ENCODE measurements around the gene RASD1.

Gene RASD1

DNA sequence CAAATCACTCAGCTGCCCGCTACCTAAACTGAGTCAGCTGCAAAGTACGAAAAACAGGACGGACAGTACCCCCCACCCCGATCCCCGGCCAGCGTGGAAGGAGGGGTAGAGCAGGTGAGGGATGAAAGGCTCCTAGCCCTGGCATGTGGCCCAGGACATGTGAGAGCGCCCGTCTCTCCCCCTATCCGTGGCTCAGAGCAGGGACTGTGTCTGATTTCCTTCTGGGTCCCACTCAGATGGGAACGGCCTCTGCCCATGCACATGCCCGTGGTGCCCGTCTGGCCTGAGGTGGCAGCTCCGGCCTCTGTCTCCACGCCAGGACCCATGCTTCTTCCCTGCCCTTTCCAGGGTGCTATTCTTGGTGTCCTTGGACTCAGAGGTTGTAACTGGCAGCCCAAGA, 30.2 kb upstream of the RASD1 start:
- DNase-seq, result no peak

DNA sequence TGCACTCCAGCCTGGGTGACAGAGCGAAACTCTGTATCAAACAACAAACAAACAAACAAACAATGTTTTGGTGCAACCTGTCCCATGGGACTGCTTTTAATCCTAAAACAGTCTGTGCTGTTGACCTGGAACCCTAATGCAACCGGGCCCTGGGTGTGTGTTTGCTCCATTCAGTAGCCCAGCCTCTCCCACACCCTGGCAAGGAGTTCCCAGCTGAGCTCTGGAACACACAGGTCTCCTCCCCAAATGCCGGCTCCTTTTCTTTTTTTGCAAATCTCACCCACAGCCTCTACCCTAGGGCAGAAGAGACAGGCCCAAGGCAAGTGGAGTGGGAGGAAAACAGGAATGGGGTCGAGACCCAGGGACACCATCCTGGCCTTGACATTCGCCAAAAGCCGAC, 29.8 kb upstream of the RASD1 start:
- no peak for DNase-seq

DNA sequence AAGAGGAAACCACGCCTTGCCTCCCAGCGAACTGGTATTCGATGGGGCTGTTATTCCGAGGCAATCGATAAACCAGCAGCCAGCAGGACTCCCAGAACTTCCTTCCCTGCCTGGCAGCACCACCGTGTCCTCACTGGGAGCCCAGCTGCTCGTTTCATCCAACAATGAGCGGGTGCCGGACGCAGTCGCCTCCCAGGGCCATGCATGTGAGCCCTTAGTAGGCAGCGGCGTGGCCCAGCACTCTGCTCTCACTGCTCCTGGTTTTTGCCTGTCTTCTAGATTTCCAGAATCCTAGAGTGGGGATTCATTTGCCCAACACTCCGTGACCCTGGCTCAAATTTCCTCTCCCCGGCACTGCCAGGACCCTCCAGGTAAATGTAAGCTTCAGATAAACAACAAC, 29.1 kb upstream of the RASD1 start:
- no peak for DNase-seq

DNA sequence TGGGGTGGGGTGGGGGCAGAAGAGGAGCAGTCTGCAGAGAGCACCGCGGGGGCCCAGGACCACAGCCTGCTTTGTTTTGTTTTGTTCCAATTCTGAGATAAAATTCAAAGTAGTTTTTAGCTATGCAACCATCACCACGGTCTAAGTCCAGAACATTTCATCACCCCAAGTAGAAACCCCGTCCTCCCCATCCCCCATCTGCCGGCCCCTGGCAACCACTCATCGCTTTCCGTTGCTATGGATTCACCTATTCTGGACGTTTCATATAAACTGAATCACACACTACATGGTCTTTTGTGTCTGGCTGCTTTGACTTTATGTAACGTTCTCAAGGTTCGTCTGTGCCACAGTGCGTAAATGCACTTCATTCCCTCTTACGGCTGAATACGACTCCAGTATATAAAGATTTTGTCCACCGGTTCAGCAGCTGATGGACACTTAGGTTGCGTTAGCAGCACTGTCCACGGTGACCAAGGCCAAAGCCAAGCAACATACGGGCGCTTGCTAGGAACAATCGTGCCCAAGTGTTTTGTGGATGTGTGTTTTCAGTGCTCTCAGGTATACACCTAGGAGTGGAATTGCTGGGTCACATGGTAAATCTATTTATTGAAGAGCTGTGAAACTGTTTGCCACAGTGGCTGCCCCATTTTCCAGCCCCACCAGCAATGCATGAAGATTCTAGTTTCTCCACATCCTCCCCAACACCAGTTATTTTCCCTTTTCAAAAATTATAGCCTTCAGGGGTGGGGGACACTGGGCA, 27.7 kb upstream of the RASD1 start:
- no peak for DNase-seq

DNA sequence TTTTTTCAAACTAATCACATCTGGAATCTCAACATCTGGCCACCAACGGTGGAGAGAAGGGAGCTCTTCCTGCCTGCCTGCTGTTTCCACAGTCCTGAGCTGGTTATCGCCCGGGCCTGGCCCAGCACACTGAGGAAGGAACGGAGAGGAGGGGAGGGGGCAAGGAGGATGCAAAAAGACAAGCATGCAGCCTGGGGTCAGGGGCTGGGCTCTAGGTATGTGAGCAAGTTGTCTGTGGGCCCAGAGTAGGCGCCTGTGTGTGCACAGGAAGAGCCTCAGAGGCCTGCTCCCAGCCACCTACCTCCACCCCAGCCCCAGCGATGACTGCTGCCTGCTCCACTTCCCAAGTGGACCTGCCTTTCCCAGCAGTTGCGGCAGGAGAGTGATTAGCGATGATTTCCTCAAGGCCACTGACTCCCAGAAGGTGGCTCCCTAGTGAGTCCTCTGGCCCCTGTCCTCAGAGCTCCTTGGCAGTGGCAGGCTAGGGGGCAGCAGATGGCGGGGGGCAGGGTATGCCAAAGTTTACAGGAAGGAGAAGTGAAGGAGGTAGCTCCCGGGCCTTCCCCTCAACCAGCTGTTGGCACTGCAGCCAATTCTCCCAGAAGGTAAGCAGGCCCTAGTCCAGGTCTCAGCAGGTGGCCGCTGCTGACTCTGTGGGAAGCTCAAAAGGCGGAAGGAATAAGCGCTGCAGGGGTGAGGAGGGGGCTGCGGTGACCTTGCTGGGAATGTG, 27.0 kb upstream of the RASD1 start:
- DNase-seq, result peak; percentile 91

DNA sequence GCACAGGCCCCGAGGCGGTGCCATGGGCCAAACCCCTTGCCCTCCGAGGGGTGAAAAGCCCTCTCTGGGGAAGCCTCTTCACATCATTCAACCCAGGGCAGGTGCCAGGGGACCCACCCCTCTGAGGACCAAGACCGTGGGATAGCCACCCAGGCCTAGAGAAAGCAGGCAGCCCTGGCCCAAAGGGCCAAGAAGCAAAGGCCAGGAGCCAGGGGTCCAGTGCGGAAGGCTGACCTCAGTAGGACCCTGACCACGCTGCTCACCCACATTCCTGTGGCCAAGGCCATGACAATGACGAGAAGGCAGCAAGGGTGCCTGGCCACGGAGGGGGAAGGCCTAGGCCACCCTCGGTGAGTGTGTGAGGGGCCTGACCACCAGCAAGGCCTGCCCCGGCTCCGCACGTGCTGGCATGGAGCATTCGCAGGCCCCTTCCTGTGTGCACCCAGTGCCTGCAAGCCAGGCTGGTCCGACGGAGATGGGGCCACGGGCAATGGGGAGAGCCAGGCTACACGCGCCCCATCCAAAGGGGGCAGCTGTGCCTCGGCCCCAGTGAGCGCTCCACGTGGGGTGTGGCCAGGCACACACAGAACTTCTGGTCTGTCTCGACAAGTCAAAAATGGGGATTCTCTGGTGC, 24.5 kb upstream of the RASD1 start:
- no peak for DNase-seq

DNA sequence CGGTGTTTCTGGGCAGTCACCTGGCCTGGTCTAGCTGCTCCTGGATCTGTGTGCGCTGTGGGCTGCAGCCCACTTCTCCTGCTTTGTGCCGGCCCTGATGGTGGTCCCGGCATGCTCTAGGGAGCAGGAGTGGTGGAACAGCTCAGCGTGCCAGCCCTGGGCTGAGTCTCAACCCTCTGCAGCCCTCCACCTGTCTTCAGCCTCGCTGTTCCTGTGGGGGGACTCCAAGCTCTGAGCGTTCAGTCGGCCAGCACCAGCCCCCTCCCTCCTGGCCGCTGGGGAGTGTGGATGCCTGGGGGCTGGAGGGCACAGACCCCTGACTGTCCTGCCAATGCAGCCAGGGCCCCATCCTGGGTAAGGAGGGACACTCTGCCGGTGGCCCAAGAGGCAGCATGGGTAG, 23.7 kb upstream of the RASD1 start:
- no peak for DNase-seq

DNA sequence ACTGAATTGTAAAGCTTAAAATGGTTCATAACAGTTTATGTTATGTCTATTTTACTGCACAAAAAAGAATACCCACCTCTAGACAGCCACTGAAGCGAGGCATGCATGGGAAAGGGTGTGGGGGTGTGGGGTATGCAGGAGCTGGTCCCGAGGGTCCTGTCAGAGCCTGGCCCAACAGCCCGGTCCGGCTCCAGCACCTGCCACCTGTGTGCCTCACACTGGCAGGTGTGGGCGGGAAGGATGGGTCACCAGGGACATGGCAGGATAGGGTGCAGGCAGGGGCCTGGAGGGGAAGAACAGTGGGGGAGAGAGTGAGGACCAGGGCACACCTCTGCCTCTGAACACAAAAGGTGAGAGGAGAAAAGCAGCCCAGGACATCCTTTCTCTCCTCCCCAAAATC, 22.8 kb upstream of the RASD1 start:
- DNase-seq, result no peak

DNA sequence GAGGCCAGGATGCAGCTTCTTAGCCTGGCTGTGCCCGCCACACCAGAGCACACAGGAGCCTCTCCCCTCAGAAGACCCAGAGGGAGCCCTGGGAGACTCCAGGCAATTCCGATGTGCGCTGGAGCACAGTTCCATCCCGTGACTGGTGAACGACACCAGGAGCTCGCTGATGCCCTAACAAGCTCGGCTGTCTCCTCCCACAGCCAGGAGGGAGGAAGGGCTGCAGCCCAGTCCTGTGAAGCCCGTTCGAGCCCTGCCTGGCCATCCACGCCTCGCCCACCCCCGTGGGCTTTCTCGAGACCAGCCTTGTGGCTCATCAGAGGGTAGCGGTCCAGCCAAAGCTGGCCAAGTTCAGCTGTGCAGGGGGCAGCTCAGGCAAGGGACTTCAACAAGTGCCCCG, 21.8 kb upstream of the RASD1 start:
- DNase-seq, result no peak

DNA sequence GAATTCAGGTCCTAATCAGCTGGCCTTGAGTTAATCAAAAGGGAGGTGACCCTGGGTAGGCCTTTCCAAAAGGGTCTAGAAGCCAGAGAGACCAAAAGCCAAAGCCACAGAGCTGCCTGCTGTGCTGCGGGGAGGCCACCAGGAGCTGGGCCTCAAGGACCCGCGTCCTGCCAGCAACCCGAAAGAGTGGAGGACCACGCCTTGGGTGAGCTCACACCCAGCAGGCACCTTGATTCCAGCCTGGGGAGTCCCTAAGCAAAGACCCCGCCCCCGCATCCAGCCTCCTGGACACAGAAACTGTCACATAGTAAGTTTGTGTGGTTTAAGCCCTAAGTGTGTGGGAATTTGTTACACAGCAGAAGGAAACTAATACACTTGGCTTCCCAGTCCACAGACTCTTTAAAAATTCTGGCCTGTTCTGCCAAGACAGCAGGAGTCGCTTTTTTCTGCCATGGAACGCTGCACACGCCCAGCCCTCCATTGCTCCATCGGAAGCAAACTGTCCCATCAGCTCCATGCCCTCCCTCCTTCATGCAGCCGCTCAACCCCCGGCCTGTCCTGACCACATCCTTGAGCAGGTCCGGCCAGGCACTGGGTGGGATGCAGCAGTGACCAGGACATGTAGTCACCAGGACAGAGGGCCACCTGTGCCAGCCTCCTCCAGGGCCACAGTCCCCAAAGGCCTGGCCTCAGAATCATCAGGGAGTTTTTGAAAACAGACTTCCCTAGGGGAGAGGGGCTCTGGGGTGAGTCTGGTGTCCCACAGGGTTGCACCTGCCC, 20.9 kb upstream of the RASD1 start:
- no peak for DNase-seq

DNA sequence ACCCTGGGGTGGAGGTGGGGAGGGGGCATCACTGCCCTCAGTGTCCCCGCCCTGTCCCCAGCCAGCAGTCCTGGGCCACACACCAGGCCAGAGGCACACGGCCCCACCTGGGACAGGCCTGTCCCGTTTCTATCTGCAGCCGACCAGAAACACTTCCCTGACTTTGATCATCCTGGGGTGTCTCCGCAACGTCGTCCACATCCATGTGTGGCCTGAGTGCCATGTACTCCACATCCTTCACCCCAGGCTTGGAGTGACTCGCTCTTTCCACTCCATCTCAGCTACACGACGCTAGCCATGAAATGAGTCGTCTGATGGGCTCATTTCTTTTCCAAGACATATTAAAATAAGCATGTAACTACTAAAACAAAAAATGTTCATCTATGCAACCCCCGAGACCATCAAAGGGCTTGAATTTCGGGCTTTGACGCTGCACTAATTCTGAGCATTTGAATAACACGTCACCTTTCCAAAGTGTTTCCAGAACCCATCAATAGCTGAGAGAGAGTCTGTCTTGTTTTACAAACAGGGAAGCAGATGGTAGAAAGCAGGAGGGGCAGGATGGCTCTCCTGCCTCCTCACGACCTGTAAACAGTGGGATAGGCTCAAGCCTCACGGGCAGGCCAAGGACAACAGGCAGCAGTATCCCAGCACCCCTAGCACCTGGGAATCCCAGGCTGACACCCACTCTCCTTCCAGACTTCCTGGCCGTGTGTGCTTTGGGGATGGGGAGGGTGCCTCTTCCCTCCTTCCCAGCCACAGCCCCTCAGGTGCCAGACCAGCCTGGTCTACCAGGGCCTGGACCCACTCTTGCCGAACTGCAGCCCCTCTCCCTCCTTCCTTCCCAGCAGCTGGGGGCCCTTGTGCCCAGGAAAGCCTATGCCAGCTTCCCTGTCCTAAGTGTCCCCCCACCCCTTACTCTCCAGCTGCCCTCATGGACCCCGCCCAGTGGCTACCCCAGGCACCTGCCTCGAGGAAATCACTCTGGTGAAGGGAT, 20.0 kb upstream of the RASD1 start:
- DNase-seq, result peak; percentile 70

DNA sequence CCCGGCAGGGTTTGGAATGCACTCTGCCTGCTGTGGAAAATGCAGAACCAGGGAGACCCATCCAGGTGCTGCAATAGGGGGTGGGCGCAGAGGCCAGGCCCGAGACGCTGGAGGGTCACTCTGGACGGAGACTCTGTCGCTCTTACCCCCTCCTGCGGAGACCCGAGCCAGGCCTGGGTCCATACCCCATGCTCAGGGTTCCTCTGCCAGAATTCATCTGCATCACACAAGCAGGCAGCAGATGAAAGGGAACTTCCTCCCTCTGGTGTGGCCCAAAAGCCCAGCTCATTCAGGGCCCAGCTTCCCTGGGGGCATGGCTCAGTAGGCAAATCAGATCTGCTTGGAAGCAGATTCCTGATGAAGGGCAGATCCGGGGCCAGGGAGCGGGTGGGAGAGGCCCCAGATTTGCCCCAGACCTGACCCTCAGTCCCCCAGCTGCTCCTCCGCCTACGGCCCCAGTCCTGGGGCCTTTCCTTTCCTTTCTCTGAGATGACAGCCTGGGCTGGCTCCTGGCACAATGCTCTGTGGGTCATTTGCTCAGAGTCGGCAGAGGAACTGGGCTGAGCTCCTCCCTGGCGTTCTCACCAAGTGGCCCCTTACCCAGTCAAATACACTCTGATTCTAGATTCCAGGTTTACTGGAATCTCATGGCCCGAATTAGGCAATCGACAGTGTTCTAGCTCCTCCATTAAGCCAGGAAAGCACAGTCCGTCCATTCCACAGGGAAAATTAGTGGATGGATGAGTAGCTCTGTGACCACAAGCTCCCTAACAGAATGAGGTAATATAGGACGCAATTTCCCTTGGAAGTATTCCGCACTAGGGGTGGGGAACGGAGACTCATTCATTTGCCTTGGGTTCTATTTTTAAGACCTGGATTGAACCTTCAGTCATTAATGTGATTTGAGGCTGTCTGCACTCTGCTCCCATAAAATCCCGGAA, 19.1 kb upstream of the RASD1 start:
- DNase-seq, result no peak

DNA sequence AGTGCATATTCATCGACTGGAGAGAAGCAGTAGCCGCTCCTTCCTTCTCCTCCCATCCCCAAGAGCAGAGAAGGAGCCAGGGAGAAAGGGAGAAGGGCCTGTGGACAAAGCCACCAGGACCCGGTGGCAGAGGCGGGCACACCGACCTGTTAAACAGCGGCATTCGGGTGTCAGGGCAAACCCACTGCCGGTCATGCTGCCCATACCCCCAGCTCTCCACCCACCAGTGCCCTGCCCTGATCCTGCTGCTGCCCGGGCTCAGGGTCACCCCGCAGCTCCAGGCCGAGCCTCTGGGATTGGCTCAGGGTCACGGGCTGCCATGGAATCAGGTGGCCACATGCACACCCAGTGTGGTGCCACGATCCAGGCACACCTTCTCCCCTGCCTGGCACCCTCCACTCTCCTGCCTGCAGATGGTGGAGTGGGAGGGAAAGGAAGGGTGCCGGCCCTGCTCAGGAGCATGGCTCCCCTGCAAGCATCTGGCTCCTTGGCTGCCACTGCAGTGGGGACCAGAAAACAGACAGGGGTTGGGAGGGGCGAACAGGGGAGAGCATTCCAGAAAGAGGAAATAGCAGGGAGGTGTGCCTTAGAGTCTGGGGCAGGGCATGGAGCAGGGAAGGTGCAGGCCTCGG, 18.3 kb upstream of the RASD1 start:
- no peak for DNase-seq

DNA sequence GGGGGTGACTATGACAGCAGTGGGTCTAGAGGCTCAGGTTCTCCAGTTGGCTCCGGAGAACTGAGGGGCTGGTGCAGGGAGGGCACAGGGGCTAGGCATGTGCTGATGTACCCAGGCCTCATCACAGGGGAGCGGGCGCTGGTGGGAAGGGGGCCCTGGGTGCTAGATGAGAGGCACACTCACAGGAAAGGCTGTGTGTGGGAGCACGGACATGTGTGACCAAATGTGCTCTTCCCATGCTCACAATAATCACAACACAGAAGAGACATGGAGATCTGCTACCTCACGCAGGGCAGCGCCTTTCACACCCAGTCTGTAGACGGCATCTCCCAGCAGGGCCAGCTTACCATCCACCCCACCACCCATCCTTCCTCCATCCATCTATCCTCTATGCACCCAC, 17.4 kb upstream of the RASD1 start:
- DNase-seq, result no peak

DNA sequence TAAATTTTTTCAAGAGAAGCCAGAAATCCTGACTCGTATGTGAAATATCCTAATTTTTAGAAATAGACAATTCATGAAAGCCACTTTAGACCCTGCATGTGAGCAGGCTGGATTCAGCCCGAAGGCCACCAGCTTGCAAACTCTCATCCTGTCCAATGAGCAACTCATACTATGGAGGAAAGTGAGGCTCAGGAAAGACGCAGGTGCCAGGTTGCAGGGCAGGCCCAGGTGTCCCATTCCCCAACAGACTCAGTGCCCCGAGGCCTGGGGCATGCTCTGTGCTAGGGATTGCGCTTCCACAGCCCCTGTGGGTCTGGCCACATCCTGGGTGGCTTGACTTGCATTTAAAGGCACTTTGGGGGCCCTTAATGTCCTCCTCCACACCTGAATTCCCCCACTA, 16.7 kb upstream of the RASD1 start:
- DNase-seq, result no peak

DNA sequence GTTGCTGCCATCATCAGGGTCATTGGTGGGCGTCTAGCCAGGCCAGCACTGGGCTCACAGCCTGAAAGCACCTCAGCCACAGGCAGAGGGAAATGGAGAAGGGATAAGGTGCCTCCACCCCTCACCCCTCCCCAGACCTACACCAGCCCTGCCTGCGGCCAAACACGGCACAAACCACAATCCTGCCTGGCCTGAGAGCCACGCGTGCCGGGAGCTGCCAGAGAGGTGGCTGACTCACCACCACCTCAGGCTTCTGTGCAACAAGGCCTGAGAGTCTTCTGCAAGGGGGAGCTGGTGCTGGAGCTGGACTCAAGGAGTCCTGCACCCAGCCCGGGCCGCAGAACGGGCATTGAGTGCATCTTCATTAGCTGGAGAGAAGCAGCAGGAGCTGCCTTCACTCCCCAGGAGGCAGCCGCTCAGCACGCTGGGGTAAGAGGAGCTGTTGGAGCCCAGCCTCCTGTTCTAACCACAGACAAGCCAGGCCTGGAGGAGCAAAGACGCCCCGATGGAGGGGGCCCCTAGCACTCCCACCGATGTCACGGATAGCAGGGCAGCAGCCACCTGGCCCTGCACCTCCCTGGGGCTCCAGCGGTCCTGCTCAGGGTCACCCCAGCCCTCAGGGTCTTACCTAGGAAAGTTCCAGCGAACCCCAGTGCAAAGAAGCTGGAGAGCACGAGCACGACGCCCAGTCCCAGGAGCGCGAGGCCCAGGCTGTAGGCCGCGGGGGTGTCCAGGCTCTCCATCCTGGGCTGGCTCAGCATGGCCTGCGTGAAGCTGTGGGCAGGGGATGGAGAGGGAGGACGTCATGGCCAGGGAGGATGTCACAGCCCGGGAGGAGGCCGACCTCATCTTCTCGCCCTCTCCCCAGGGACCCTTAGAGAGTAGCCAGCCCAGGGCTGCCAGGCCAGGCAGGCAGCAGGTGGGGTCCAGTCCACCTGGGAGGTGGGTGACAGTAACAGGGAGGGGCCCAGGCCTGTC, 16.0 kb upstream of the RASD1 start:
- no peak for DNase-seq

DNA sequence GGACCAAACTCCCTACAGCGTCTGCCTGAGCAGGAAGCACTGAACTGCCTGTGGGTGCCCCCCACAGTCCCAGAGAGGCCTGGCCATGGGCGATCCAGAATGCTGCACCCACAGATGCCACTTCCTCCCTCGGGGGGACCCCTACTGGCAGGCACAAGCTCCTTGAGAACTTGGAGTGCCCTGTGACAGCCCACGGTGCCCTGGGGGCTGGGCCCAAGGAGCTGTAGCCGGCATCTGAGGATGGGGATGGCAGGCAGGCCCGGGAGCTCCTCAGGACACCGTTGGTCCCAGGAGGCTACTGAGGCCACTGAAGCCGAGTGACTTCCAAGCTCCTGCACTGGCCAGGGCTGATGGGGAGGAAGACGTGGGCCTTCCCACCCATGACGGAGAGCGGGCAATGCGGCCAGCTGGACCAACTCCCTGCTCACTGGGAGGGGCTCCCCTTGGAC, 15.1 kb upstream of the RASD1 start:
- no peak for DNase-seq

DNA sequence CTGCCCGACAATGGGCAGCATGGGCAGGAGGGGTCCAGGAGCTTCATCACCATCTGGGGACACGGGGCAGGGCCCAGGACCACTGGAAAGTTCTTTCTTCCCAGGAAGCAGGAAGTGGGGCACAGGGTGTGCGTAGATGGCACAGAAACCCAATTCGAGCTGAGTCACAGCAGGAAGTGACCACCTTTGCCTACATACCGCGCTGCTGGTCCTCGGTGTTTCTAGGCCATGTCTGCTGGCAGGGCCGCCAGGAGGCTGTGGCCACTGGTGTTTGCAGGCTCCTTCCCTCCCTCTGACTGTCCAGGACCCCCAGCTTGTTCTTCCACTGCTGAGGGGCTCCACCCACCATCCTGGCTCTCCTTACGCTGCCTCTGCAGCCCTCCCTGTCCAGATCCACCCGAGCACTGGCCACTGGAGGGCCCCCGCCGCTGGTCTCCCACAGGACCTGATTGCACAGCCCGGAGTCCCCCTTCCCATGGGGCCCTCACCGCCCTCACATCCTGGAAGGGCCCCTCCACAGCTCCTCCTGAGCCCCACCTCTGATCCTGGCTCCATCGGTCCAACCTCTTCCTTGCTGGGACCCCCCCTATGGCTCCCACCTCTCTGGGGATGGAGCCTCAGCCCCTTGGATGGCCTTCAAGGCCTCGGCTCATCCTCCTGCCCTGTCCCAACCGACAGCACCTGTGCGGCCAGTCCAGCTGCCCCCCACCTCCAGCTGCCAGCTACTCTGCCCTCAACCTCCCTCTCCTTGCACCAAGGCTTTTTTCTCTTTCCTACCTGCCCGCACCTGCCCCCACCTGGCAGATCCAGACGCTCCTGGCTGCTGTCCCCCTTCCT, 14.5 kb upstream of the RASD1 start:
- DNase-seq, result no peak
